Measurements from ENCODE around the gene SMDT1.
"Not testable (repeated sequence)": the region's sequence is repeated elsewhere in the genome, so short reads cannot be mapped to it uniquely, and the experiment has no call there.

The SMDT1 gene

GRCh38 chr22:42070517-42071422 lies 8.7 kb upstream of the SMDT1 start, which contains the start of gene NAGA:
Gene NAGA (minus strand): TSS chr22:42070812. CDS start chr22:42070297, 515 bp downstream.
- DNase-seq (ENCODE audit: low spot score), result peak; percentile 94

- DNase-seq (ENCODE audit: low spot score), result not testable (repeated sequence)
Observed at GRCh38 chr22:42071508-42071907, 8.0 kb upstream of the SMDT1 start.

- no peak for DNase-seq (ENCODE audit: low spot score)
Observed at GRCh38 chr22:42072606-42073330, 6.7 kb upstream of the SMDT1 start.

- no peak for DNase-seq (ENCODE audit: low spot score)
Observed at GRCh38 chr22:42073621-42074041, 5.9 kb upstream of the SMDT1 start.

- peak; percentile 64 for DNase-seq (ENCODE audit: low spot score)
Observed at GRCh38 chr22:42074132-42074811, 5.2 kb upstream of the SMDT1 start, which contains the start of gene PHETA2. Gene PHETA2 (plus strand): TSS chr22:42074248. CDS start chr22:42077294, 3,046 bp downstream.

- DNase-seq (ENCODE audit: low spot score), result no peak
Observed at GRCh38 chr22:42074846-42075676, 4.4 kb upstream of the SMDT1 start.

GRCh38 chr22:42076764-42077485 lies 2.6 kb upstream of the SMDT1 start:
- DNase-seq (ENCODE audit: low spot score), result no peak

- DNase-seq (ENCODE audit: low spot score), result no peak
Observed at GRCh38 chr22:42077486-42078125, 1.9 kb upstream of the SMDT1 start.

- peak; percentile 12 for DNase-seq (ENCODE audit: low spot score)
Observed at GRCh38 chr22:42078469-42079318, 806 bp upstream of the SMDT1 start.

- DNase-seq (ENCODE audit: low spot score), result no peak
Observed at GRCh38 chr22:42080287-42080686, 787 bp downstream of the SMDT1 start.

GRCh38 chr22:42083119-42083518 lies 3.6 kb downstream of the SMDT1 start:
- DNase-seq (ENCODE audit: low spot score), result no peak

- no peak for DNase-seq (ENCODE audit: low spot score)
Observed at GRCh38 chr22:42084874-42085273, 5.4 kb downstream of the SMDT1 start.

GRCh38 chr22:42086051-42086450 lies 6.6 kb downstream of the SMDT1 start:
- no peak for DNase-seq (ENCODE audit: low spot score)

GRCh38 chr22:42090596-42091454 lies 11.3 kb downstream of the SMDT1 start, which contains the start of gene NDUFA6:
Gene NDUFA6 (minus strand): TSS chr22:42090772. CDS start chr22:42090744, 28 bp downstream.
- peak; percentile 99 for DNase-seq (ENCODE audit: low spot score)

GRCh38 chr22:42091455-42091782 lies 11.9 kb downstream of the SMDT1 start:
- DNase-seq (ENCODE audit: low spot score), result no peak

- no peak for DNase-seq (ENCODE audit: low spot score)
Observed at GRCh38 chr22:42101199-42101598, 21.7 kb downstream of the SMDT1 start.

- DNase-seq (ENCODE audit: low spot score), result not testable (repeated sequence)
Observed at GRCh38 chr22:42104332-42104860, 24.9 kb downstream of the SMDT1 start.

GRCh38 chr22:42108848-42109247 lies 29.3 kb downstream of the SMDT1 start:
- DNase-seq (ENCODE audit: low spot score), result no peak
